ENCODE measurements around the gene TMEM266.

The TMEM266 gene

DNA sequence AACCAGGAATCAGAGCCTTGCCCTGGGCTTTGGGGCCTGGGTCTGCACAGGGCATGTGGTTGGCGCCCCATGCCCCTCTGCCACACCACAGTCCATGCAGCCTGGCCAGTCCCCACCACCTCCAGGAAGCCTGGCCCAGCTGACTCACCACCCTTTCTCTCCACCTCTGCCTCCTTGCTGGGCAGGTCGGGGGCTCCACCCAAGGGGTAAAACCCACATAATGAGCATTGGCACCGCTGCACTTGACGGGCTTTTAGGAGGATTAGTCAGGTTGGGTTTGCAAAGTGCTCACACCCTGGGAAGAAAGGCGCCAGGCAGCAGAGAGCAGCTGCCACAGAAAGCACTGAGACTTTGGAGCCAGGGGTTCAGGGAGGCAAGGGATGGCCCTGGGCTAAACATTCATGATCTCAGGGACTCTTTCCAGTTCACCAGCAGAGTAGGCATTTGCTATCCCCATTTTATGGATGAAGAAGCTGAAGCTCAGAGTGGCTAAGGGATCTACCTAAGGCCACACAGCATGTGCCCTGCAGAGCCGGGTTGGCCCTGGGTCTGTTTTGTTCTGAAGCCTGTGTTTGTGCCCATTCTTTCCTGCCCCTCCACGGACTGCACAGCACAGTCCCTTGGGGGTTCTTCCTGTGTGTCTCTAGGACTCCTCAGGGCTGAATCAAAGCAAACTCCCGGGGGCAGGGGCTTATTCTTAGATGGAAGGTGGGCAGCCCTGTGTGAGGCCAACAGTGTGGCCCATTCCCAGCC, 138.1 kb downstream of the TMEM266 start:
- DNase-seq (ENCODE audit: extremely low spot score, insufficient read length, low read depth) (no peak), FAIRE-seq (no peak)

DNA sequence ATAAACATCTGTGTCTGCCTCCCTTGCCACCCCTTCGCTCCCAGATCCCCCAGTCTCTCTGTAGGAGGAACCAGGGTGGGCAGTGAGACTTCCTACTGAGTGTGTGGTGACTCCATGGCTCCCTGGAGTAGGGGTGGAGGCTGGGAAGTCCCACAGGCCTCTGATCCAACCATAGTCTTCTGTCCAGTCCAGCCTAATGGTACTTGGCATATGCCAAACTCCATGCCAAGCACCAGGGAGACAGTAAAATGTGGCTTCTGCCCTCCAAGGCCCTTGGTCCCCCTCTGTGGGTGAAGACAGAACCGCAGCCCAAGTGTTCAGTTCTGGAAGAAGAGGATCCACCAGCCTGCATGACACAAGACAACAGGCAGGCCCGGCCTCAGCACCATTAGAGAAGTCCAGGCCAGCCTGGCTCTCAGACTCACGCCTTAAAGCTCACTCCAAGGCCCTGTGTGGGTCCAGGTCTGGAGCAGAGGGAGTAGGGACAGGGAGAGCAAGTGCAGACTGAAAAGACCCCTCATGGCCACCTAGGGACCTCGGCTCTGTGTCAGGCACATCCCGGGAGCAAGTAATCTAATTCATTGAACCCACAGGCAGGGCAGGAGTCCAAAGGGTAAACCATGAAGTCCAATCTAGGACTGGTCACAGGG, 138.8 kb downstream of the TMEM266 start:
- FAIRE-seq (no peak), DNase-seq (ENCODE audit: extremely low spot score, insufficient read length, low read depth) (no peak)

DNA sequence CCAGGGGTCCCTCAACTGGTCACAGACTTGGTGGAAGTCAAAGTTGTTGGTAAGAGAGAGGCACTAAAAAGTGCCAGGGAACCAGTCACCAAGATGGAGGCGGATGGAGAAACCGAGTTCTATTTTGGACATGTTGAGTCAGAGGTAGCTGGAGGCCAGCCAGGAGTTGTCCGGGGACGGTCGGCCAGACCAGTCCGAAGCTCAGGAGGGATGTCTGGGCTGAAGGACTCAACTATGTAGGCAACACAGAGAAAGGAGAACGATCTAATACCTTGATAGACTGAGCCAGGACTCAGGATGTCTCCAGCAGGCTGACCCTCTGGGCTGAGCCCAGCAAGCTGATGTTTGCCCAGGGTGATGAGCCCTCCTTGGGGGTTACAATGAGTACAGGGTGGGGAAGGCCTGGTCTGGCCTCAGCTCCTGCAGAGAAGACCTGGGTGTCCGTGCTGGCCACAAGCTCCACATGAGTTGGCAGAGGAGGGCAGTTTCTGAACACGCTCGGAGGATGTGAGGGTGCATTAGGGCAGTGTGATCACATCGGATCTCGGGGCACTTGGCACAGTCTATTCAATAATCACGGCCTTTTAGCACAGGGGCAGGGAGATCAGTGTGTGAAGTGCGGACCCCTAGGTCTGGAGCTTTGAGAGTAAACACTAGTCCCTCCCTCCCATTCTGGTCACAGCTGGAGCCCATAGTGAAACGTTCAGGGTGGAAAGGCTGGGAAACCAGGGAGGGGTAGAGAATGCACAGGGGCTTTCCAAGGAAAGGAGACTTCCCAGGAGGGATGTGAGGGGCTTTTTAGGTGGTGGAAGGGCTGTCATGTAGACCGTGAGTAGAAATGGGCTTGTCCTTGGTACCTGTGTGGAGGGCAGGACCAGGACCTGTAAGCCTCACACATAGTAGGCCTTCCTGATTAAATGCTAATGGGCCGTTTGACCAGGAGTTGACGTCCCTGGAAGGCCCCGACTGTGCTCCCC, 139.6 kb downstream of the TMEM266 start:
- DNase-seq (ENCODE audit: extremely low spot score, insufficient read length, low read depth): no peak
- no peak for FAIRE-seq

DNA sequence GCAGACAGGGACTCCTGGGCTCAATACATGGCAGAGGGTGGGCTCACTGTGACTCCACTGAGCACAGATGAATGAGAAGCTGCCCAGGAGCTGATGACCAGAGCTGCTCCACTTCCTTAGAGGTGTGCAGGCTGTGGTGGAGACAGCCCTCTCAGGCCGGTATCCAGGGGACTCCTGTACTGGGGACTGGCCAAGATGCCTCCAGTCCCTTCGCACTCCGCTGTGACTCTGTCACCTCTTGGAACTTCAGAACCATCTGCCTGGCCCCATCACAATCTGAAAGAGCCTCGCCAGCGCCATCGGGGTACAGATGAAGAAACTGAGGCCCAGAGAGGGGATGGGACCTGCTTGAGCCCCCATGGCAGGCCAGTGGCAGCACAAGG, 140.3 kb downstream of the TMEM266 start:
- FAIRE-seq (no peak), DNase-seq (ENCODE audit: extremely low spot score, insufficient read length, low read depth) (no peak)

DNA sequence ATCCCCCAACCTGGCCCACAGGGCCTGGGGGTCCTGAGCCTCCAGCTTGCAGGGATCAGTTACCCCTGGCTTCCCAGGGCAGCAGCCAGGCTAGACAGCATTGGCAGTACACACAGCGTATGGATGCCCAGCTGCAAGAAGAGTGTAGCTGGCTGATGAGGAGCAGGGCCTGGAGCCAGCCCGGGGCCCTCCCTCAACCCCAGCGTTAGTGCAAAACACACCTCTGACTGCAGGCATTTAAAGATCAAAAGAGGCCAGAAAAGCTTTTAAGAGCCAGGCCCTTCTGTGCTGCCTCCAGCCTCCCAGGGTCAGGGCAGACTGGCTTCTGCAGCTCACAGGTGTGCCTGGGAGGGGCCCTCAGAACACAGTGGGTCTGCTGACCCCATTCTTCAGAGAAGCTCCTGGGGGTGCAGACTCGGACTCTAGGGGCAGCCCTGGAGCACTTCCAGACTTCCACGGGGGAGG, 140.9 kb downstream of the TMEM266 start:
- DNase-seq (ENCODE audit: extremely low spot score, insufficient read length, low read depth): no peak
- FAIRE-seq: no peak

DNA sequence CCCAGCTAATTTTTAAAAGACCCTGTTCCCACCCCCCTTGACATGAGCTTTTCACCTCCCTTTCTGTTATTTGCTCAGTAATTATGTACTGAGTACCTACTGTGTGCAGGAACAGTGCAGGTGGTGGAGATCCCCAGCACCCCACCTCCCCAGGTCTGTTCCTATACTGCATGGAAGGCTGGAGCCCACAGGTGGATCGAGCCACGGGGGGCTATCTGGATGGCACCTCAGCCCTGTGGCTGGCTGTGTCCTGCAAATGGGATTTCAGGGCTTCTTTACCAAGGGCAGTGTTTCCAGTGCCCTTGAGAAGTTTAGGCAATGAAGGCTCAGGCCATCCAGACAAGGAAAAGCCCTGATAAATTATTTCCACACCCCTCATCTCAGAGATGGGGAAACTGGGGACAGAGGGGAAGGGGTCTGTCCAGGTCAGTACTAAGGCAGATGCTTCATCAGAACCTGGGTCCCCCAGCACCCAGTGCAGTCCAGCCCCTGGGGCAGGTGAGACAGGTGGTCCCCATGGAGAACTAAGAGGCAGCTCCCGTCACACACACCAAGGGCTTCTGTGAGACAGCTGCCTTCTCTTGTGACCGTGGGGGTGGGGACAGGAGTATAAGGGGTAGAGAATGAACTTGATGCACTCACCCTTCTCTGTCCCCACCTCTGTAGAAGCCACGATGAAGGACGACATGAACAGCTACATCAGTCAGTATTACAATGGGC, 141.9 kb downstream of the TMEM266 start:
- FAIRE-seq (no peak), DNase-seq (ENCODE audit: extremely low spot score, insufficient read length, low read depth) (no peak)

DNA sequence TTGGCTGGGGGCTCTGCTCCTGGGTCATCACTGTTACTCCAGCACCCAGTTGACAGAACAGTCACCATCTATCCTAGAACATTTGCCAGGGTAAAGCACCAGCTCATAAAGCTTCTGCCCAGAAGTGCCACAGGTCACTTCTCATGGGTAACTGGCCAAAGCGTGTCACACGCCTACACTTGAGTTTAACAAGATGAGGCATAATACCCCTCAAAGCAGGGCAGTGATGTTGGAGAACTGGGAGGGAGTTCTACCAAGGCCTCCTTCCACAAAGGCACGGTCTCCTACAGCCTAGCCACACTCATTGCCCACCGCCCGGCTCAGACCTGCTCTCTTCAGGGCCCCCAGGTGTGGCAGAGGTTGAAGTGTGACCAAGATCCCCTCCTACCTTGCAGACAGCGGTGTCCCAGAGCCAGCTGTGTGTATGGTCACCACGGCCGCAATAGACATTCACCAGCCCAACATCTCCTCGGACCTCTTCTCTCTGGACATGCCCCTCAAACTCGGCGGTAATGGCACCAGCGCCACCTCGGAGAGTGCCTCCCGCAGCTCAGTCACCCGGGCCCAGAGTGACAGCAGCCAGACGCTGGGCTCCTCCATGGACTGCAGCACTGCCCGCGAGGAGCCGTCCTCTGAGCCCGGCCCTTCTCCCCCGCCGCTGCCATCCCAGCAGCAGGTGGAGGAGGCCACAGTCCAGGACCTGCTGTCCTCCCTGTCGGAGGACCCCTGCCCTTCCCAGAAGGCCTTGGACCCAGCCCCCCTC, 143.7 kb downstream of the TMEM266 start:
- DNase-seq (ENCODE audit: extremely low spot score, insufficient read length, low read depth) (no peak), FAIRE-seq (no peak)

DNA sequence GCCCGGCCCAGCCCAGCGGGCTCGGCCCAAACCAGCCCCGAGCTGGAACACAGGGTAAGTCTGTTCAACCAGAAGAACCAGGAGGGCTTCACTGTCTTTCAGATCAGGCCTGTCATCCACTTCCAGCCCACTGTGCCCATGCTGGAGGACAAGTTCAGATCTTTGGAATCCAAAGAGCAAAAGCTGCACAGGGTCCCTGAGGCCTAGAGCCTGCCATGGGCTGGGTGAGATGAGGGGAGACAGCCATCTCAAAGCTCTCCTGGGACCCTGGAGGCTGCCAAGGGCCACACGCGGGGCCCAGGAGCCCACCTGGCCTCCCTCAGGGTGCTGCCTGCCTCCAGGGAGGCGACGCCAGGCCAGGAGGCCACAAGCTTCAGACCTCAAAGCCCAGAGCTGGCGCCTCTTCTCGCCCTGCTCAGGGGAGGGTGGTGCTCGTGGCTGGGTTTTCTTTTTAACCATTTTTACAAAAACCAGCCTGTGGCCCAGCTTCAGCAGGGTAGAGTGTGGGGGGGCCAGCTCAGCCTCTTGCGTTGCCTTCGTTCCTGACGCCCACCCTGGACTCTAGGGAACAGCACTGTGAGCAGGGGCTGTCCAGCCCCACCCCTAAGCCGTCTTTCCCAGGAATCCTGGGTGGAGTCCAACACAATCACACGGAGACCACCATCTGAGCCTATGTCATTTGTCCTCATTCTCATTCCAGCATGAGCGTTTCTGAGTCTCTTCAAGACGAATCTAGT, 144.5 kb downstream of the TMEM266 start:
- FAIRE-seq: no peak
- DNase-seq (ENCODE audit: extremely low spot score, insufficient read length, low read depth): no peak

DNA sequence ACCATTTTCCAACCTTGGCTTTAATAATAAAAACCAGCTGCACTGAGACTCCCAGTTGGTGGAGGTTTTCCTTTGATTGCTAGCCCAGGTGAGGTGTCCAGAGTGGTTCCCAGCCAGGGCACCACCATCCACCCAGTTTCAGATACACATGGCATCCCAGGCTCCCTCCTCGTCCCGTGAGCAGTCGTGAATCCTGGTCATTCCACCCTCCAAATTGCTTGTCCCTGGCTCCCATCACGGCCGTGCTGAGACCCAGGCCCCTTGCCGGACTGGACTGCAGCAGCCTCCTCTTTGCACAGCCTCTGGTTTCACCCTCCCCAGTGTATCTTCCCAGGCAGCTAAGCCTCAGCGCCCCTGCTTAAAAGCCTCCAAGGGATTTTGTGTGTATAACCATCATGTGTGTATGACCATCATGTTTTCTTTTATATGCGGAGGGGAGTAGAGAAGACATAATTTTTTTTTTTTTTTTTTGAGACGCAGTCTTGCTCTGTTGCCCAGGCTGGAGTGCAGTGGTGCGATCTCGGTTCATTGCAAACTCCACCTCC, 145.2 kb downstream of the TMEM266 start:
- DNase-seq (ENCODE audit: extremely low spot score, insufficient read length, low read depth) (no peak), FAIRE-seq (no peak)

DNA sequence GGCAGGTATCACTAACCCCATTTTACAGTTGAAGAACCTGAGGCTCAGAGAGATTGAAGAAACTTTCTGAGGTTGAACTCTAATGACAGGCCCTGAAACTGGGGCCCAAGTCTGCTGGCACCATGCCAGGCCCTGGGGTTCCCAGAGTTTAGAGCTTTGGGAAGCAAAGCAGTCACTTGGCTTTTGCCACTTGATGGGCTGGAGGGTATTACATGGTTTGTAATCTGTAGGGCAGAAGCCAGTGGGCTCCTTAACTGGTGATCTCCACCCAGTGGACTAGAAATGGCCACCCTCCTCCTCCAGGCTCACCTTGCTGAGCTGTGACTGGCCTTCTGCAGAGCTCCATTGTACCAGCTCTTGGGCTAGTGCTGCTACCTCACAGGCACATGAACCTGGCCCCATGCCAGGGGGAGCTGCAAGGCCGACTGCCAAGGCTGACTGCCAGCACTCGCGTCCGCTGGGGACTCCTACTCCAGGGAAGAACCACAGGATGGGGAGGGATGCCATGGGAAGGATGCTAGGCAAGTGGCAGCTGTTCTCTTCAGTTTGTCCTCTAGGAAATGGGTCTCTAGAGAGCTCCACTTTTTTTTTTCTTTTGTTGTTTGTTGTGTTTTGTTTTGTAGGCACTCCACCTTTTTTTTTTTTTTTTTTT, 146.7 kb downstream of the TMEM266 start:
- FAIRE-seq (no peak), DNase-seq (ENCODE audit: extremely low spot score, insufficient read length, low read depth) (no peak)

DNA sequence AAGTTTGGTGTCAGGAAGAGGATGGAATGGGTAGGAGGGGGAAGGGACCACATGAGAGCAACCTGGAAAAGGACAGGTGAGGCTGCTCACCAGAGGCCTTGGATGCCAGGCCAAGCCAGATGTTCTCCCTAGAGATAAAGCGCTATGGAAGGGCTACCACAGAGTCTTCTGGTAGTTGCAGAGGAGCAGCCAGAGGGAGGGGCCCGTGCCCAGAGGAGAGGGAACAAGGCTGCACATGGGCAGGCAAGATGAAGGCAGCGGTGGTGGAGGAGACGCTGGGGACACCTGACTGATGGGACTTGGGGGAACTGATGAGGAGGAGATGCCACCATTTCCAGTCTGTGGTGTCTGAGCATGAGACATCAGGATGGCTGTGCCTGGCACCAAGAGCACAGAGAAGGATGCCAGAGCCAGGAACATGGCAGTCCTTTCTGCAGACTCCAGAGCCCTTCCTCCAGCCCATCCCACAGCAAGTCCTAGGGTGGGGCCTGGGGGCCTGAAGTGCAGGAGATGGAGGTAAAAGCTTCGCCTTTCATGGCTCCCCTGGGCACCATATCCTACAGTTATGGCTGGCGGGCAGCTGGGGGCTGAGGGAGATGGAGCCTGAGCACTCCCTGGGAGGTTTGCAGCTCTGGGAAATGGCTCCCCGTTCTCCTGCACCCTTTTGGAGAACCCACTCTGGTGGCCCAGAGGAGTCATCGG, 148.4 kb downstream of the TMEM266 start:
- DNase-seq (ENCODE audit: extremely low spot score, insufficient read length, low read depth) (no peak), FAIRE-seq (no peak)

DNA sequence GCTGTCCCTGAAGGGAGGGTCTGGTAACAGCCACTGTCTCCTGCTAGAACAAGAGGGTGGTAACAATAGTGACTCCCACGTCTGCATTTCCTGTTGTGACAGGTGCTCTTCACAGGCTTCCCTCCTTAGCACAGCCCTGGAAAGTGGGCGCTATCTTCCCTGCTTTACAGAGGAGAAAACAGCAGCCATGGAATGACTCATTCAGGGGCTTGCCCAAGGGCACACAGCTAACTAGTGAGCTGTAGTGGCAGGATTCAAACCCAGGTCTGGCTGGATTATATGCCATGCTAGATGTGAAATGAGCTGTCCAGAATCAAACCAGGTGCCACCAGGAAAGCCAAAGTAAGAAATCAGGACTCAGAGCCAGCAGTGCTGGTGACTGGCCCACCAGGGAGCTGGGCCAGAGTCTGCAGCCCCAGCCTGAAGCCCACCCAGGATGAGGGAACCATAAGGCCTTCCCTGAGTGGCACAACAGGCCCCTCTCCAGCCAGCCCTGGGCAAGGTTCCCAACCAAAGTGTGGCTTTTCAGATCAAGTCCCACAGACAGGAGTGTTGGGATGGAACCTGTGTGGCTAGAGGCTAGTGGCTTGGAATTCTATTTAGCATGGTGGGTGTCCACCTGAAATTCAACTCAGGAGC, 149.1 kb downstream of the TMEM266 start:
- FAIRE-seq (no peak), DNase-seq (ENCODE audit: extremely low spot score, insufficient read length, low read depth) (no peak)

DNA sequence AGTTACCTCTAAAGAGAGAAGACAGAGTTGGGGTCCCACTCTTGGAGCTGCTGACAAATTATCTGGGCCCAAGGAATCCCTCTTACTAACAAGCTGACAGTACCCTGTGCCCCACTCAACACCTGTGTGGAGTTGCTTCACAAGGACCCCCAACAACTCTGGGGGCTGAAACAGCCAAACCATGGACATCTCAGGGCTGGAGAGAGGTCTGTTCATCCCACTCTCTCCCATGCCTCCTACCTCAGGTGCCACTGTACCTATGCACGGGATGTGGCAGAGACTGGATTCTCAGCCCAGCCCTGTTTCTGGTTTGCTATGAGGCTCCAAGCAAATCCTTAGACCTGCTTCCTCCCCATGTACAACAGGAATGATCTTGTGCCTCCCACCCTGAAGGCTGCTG, 149.7 kb downstream of the TMEM266 start:
- DNase-seq (ENCODE audit: extremely low spot score, insufficient read length, low read depth): no peak
- no peak for FAIRE-seq

DNA sequence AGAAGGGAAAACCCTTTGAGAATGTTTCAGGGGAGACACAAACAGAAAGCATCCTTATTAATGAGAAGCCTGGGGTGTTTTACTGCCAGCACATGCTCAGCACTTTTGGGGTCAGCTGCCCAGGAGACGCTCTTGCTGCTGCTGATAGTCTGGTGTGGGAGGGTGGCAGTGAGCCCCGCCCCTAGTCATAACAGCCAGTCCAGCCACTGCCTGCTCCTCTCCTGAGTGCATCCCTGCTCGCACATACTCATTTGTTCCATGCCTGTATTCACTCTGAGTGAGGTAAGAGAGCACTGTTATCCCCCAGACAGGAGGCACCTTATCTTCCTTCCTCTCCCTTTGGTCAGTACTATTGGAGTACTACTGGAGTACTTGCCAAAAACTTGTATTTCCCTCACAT, 150.2 kb downstream of the TMEM266 start:
- FAIRE-seq: no peak

DNA sequence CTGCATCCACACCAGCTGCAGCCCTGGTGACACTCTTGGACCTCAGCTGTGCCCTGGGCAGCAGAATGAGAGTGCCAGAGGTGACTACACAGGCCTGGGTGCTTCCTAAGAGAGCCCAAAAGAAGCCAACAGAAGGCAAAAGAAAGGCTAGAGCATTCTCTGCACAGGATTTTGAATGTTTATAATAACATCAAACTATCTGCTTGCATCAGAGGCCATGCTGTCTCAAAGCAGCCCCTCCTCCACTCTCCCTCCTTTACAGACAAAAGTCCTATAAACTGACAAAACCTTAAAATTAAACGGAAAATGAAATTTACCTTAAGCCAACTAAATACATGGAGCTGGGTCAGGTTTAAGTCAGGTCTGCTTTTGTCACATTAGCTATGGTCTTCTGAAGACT, 155.8 kb downstream of the TMEM266 start:
- FAIRE-seq: no peak
- DNase-seq (ENCODE audit: extremely low spot score, insufficient read length, low read depth): no peak

More for the DNA sequence above, 150.2 kb downstream of the TMEM266 start:
- no peak for DNase-seq (ENCODE audit: extremely low spot score, insufficient read length, low read depth)

DNA sequence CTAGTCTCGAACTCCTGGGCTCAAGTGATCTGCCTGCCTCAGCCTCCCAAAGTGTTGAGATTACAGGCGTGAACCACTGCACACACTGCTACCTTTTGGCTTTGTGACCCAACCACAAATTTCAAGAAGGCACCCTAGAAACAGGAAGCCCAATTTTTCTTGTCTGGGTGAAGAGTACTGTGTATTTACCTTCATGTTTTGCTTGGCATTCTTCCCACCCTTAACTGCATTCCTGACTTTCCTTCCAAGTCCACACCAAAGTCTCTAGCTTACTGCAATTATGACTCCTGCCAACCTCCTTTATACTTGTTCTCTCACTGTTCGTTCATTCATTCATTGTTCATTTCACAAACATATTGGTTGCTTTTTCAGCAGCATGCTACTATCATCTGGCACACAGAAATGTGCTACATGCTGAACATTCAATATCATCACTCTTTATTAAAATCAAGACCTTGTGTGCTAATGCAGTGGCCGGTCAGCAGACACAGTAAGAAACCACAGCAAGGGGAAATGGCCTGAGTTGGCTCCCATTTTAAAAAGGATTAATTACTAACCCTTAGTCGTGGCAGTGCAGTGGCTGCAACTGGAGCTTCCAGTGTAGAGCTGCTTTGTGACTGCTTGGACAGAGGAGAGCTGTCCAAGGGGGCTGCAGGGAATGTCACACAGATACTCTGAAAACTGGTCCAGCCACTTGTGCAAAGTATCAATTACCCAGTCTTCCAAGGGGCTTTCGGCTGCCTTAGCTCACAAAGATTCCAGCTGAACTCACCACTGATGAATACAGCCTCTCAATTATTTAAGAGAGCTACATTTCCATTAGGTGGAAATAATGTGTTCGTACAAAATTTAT, 157.5 kb downstream of the TMEM266 start:
- DNase-seq (ENCODE audit: extremely low spot score, insufficient read length, low read depth) (no peak), FAIRE-seq (no peak)
